ENCODE data around the gene PPM1J. TPM values are rescaled to one million over a fixed set of nuclear protein-coding genes. Genes with fewer than 3 reads are reported as not detected.

Gene PPM1J
- total and polyA plus RNA-seq, 2 of the 8 experiments (the other 6 are each of a cell fraction or from before 2014, with no cell fraction given) = 19.4 to 31.6 TPM

DNA sequence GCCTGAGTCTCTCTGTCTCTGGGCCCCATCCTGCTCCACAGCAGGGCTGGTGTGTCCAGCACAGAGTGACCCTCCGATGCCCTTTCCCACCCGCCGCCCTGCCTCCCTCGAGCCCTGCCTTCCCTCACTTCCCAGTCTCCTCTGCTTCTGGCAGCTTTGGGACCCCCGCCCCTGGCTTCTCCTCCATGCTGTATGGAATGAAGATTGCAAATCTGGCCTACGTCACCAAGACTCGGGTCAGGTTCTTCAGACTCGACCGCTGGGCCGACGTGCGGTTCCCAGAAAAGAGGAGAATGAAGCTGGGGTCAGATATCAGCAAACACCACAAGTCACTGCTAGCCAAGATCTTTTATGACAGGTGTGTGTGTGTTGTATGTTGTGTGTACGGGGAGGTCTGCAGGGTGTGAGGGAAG lies 26.3 kb downstream of the PPM1J start (continued):
- TF ChIP-seq TBP (IDR thresholded peaks at IDR 0.05; ENCODE audit: low read depth, low read length) (no peak), SP4 (IDR thresholded peaks at IDR 0.05; ENCODE audit: low read length) (no peak), SIX5 (IDR thresholded peaks at IDR 0.05; ENCODE audit: low read depth, low read length) (no peak)

All from H1 (cell line).